Stimulated activated CD4-positive, alpha-beta T cell treated with anti-CD3 and anti-CD28 coated beads, Interleukin-15, amount 100 ng/mL, for 48 hours (primary cell): ENCODE results near the gene LMOD2.

Experiments
- DNase-seq, 2 donors: peaks; one replicate each; pipeline ENCODE4 v3.0.0-alpha.2; 2020; ENCODE audit warnings: low read depth in 2 of 2

LMOD2 gene

GRCh38 chr7:123639631-123640030 is 16.0 kb upstream of the LMOD2 start:
- DNase-seq, result no peak

GRCh38 chr7:123640583-123640982 is 15.1 kb upstream of the LMOD2 start:
- DNase-seq, result no peak

- DNase-seq, result no peak
Measured at GRCh38 chr7:123641901-123642300, 13.8 kb upstream of the LMOD2 start.

- no peak for DNase-seq
Measured at GRCh38 chr7:123643495-123644441, 11.9 kb upstream of the LMOD2 start.

GRCh38 chr7:123645516-123645915 is 10.2 kb upstream of the LMOD2 start:
- no peak for DNase-seq

- no peak for DNase-seq
Measured at GRCh38 chr7:123647106-123647730, 8.4 kb upstream of the LMOD2 start.

- no peak for DNase-seq
Measured at GRCh38 chr7:123649964-123650363, 5.7 kb upstream of the LMOD2 start.

- no peak for DNase-seq
Measured at GRCh38 chr7:123650595-123650994, 5.1 kb upstream of the LMOD2 start.

GRCh38 chr7:123652406-123652805 is 3.3 kb upstream of the LMOD2 start:
- no peak for DNase-seq

- DNase-seq, result no peak
Measured at GRCh38 chr7:123653162-123653561, 2.5 kb upstream of the LMOD2 start.

GRCh38 chr7:123656544-123657303 is 1.1 kb downstream of the LMOD2 start:
- no peak for DNase-seq

GRCh38 chr7:123657304-123657685 is 1.6 kb downstream of the LMOD2 start:
- DNase-seq, result no peak

GRCh38 chr7:123658023-123658422 is 2.4 kb downstream of the LMOD2 start:
- no peak for DNase-seq

- DNase-seq, result no peak
Measured at GRCh38 chr7:123660514-123661354, 5.1 kb downstream of the LMOD2 start.

- no peak for DNase-seq
Measured at GRCh38 chr7:123661765-123662164, 6.1 kb downstream of the LMOD2 start.

- no peak for DNase-seq
Measured at GRCh38 chr7:123662293-123662692, 6.6 kb downstream of the LMOD2 start.

- no peak for DNase-seq
Measured at GRCh38 chr7:123662755-123663154, 7.1 kb downstream of the LMOD2 start.

- no peak for DNase-seq
Measured at GRCh38 chr7:123663200-123663599, 7.5 kb downstream of the LMOD2 start.

GRCh38 chr7:123665157-123665556 is 9.5 kb downstream of the LMOD2 start:
- DNase-seq, result no peak

GRCh38 chr7:123665896-123666295 is 10.2 kb downstream of the LMOD2 start:
- no peak for DNase-seq

- DNase-seq, result no peak
Measured at GRCh38 chr7:123666492-123666891, 10.8 kb downstream of the LMOD2 start.

GRCh38 chr7:123669485-123669884 is 13.8 kb downstream of the LMOD2 start:
- DNase-seq, result no peak
